ENCODE measurements around the gene RNF26. TPM values are rescaled to one million over a fixed set of nuclear protein-coding genes. Genes with fewer than 3 reads are reported as not detected.

RNF26 gene
- total RNA-seq, 1 donor from 2014 or later, result 16.3 TPM

Other genes with a start within 250 kb of the RNF26 start
- 12.0 and 24.0 TPM in 2 replicates for gene HMBS, start 249.6 kb upstream of the RNF26 start, total RNA-seq
- gene DPAGT1, start 232.7 kb upstream of the RNF26 start, total RNA-seq, result 22.1 and 42.9 TPM in 2 replicates
- 3.3 and 4.1 TPM in 2 replicates for gene C2CD2L, start 227.2 kb upstream of the RNF26 start, total RNA-seq
- 11.5 and 20.8 TPM in 2 replicates for gene HINFP, start 212.9 kb upstream of the RNF26 start, total RNA-seq
- gene ABCG4, start 185.5 kb upstream of the RNF26 start, total RNA-seq, result 0.15 TPM in 1 of 2 replicates, not detected in the other
- gene NLRX1, start 165.8 kb upstream of the RNF26 start, total RNA-seq, result 24.7 and 34.2 TPM in 2 replicates
- 0.30 TPM in 1 of 2 replicates, not detected in the other for gene NHERF4, start 149.1 kb upstream of the RNF26 start, total RNA-seq
- 9.0 and 22.8 TPM in 2 replicates for gene CBL, start 128.2 kb upstream of the RNF26 start, total RNA-seq
- gene MCAM, start 17.4 kb upstream of the RNF26 start, total RNA-seq, result 559 and 965 TPM in 2 replicates
- gene C1QTNF5, start 6.4 kb downstream of the RNF26 start, total RNA-seq, result 5.6 and 15.7 TPM in 2 replicates
- gene MFRP, start 12.2 kb downstream of the RNF26 start, total RNA-seq, result not detected in 2 replicates
- 3.6 and 9.7 TPM in 2 replicates for gene USP2, start 47.2 kb downstream of the RNF26 start, total RNA-seq
- 15.3 and 20.7 TPM in 2 replicates for gene THY1, start 88.6 kb downstream of the RNF26 start, total RNA-seq

Measured in renal cortical epithelial cell (primary cell).